Measurements from ENCODE around the gene SP1.

DNA sequence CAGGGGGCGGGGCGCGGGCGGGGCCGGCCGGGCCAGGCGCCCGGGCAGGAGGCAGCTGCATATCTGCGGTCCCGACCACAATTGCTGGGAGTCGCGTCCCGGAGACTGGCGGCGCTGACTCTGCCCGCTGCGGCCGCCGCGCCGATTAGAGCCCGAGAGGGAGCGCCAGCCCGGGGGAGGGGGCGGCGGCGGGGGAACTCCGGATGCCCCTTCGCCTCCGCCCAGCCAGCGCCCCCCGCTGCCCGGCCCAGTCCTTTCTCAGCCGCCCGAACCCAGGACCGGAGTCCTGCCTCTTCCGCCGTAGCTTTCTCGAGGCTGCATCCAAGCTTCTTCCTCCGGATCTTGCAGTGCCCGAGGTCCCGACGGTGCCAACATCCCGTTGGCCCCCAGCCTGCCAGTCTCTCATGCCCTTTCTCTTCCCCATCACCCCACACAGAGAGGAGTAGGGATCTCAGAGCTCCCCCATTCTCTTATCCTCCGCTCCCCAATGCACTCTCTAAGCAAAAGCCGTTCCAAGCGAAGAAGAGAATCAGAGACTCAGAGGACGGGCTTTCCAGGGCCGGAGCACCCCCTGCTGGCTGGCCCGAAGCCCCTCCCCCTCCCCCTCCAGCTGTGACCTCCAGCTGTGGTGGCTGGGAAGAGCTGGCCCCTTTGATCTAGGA is 35.0 kb upstream of the SP1 start:
- TF ChIP-seq, protein P1, sequence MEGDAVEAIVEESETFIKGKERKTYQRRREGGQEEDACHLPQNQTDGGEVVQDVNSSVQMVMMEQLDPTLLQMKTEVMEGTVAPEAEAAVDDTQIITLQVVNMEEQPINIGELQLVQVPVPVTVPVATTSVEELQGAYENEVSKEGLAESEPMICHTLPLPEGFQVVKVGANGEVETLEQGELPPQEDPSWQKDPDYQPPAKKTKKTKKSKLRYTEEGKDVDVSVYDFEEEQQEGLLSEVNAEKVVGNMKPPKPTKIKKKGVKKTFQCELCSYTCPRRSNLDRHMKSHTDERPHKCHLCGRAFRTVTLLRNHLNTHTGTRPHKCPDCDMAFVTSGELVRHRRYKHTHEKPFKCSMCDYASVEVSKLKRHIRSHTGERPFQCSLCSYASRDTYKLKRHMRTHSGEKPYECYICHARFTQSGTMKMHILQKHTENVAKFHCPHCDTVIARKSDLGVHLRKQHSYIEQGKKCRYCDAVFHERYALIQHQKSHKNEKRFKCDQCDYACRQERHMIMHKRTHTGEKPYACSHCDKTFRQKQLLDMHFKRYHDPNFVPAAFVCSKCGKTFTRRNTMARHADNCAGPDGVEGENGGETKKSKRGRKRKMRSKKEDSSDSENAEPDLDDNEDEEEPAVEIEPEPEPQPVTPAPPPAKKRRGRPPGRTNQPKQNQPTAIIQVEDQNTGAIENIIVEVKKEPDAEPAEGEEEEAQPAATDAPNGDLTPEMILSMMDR (IDR thresholded peaks at IDR 0.05 in 2 of 3, conservative IDR thresholded peaks at IDR 0.05 in 1 of 3; ENCODE audit: borderline replicate concordance in 1 of 3, insufficient read depth in 1 of 3, low read depth in 2 of 3, low read length in 2 of 3) = peak; percentile 63 to 67 (median 65); a peak in 5 of 6 replicates
- TF ChIP-seq POLR2AphosphoS5 (IDR thresholded peaks at IDR 0.05; ENCODE audit: low read depth, low read length) (peak; percentile 72), EZH2 (IDR thresholded peaks at IDR 0.05) (no peak)
- TF ChIP-seq, protein P2, sequence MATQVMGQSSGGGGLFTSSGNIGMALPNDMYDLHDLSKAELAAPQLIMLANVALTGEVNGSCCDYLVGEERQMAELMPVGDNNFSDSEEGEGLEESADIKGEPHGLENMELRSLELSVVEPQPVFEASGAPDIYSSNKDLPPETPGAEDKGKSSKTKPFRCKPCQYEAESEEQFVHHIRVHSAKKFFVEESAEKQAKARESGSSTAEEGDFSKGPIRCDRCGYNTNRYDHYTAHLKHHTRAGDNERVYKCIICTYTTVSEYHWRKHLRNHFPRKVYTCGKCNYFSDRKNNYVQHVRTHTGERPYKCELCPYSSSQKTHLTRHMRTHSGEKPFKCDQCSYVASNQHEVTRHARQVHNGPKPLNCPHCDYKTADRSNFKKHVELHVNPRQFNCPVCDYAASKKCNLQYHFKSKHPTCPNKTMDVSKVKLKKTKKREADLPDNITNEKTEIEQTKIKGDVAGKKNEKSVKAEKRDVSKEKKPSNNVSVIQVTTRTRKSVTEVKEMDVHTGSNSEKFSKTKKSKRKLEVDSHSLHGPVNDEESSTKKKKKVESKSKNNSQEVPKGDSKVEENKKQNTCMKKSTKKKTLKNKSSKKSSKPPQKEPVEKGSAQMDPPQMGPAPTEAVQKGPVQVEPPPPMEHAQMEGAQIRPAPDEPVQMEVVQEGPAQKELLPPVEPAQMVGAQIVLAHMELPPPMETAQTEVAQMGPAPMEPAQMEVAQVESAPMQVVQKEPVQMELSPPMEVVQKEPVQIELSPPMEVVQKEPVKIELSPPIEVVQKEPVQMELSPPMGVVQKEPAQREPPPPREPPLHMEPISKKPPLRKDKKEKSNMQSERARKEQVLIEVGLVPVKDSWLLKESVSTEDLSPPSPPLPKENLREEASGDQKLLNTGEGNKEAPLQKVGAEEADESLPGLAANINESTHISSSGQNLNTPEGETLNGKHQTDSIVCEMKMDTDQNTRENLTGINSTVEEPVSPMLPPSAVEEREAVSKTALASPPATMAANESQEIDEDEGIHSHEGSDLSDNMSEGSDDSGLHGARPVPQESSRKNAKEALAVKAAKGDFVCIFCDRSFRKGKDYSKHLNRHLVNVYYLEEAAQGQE (IDR thresholded peaks at IDR 0.05; ENCODE audit: low read depth) = no peak
